Occipital lobe (tissue), 2 donors: Measurements from ENCODE around the gene CDCA8. TPM values are rescaled to one million over a fixed set of nuclear protein-coding genes. Genes with fewer than 3 reads are reported as not detected.

ENCODE experiments used
- DNase-seq: peaks from one replicate; lab custom pipeline; 2025; lab: John Stamatoyannopoulos, UW
- total RNA-seq: library from RNA; depleted of rRNA; stranded (reverse); fragments of >200 nt; gene quantifications from one replicate; pipeline ENCODE4 v1.2.3, GENCODE V29; 2014

Gene CDCA8
- 0.31 TPM for total RNA-seq

DNA sequence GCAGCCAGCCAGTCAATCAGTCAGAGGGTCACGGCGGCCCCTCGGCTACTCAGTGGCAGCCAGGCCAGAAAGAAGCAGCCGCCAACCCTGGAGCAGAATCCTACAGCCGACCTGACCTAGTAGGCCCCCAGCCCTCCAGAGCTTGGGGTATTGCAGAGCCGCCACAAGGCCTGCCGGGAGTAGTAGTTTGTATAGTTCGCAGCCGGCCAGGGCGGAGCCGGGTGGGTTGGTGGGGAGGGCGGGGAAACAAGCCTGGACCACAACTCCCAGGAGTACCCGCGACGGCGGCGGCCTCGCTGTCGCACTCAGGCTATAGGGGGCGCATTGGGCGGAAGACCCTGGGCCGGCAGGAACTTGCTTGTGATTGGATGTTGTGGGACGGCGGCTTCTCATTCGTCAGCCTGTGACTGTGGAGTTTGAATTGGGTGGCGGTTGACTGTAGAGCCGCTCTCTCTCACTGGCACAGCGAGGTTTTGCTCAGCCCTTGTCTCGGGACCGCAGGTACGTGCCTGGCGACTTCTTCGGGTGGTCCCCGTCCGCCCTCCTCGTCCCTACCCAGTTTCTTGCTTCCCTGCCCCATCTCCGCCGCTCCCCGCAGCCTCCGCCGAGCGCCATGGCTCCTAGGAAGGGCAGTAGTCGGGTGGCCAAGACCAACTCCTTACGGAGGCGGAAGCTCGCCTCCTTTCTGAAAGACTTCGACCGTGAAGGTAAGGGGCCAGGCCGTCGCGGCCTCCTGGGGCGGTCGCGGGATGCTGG is at the start of gene CDCA8:
TSS of gene CDCA8 (plus strand) at position 439 of the 756 bp plus-strand sequence. CDS start at position 614, 175 bp downstream.
- DNase-seq = peak; percentile 99

DNA sequence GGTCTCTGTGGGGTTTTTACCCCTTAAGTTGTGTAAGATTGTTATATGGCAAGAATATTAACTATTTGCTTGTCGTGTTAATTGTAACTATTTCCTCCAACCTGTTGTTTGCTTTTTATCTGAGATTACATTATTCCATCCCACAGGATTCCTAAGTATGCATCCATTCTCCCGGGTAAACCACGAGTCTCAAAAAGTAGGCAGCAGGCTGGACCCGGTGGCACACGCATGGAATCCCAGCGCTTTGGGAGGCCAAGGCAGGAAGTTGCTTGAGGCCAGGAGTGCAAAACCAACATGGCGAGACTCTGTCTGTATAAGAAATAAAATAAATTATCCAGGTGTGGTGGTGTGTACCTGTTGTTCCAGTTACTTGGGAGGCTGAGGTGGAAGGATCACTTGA is 45.0 kb upstream of the CDCA8 start:
- no peak for DNase-seq

DNA sequence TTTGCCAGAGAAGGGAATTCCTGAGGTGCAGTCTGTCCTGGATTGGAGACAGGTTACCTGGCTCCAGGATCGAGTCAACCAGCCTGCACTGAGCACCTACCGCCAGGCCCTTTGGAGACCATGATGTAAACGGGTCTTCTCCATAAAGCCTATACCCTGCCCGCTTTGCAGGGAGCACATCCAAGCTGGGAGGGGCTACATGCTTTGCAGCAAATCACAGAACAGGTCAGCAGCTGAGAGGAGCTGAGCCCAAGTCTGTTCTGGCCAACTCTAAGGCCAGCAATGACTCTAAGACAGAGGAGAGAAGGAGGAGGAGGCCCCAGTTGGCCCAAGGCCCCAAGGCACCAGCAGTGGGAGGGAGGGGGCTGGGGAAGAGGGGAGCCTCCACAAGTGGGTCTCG is 42.1 kb upstream of the CDCA8 start:
- no peak for DNase-seq

DNA sequence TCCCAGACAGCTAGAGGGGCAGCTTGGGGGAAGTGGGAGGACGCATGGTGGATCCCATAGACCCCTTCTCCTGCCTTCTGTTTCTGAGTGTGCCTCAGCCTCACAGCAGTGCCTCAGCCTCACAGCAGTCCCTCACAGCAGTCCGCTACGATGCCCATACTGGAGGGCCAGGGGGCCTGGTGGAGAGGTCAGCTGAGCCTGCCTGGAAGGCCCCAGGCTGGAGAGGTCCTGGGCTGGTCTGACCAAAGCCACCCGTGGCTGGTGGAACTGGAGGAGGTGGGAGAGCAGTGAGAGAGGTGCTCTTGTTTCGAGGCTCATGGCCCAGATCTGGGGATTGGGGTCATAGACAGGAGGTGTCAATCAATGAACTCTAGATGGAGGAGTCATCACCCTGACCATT is 41.6 kb upstream of the CDCA8 start:
- DNase-seq = no peak

DNA sequence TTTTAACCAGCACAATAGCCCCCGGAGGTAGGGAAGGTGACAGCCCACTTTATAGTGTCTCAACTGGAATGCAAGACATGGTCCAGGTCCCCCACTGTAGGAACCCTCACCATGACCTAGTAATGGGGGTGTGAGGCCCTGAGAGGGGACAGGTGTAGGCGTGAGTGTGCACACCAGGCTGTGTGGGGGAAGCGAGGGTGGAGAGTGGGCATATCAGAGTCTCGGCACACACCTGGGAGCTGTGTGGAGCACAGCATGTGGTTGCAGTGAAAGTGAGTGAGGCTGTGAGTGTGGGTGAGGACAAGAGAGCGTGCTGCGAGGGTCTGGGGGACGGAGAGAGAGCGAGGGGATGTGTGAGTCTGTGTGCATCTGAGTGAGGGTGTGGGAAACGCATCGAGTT is 40.5 kb upstream of the CDCA8 start:
- DNase-seq = no peak

DNA sequence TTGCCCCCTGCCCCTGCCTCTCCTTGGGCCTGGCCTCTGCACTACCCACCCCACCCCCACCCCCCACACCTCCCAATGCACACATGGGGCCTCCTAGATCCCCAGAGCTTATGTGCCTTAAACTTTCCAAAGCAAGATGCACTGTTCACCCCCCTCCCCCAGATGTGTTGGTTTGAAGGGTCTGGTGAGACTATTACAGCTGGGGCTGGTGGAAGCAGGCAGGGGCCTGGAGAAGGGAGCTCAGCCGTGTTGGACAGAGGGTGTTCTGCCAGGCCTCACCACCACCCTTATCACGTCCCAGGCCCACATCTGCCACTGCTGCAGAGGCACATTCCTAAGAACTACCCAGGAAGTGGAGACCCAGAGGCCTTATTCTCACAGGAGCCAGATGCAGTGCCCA is 39.3 kb upstream of the CDCA8 start:
- no peak for DNase-seq

DNA sequence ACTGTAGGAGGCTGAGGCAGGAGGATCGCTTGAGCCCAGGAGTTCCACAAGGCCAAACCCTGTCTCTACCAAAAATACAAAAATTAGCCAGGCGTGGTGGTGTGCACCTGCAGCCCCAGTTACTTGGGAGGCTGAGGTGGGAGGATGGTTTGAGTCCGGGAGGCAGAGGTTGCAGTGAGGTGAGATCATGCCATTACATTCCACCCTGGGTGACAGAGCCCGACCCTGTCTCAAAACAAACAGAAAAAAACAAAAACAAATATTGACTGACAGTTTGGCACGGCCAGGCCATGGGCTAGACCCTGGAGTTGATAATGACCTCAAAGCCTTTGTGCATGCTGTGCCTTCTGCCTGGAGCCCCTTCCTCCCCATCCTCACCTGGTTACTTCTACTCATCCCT is 38.4 kb upstream of the CDCA8 start:
- no peak for DNase-seq

DNA sequence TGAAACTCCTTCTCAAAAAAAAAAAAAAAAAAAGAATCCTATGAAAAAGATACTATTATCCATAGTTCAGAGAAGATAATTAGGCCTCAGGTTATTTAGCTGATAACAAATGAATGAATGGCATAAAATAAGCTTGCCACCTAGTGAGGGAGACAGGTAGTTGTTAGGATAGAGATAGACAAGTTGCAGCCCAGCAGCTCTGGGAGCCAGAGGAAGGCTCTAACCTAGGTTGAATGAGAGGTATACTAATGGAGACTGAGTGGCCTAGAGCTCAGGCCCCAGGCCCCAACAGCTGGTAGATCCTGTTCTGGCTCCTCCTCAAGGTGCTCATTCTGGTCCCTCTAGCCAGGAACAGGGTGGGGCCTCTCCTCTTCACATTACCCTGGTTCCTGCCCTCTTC is 37.0 kb upstream of the CDCA8 start:
- DNase-seq = no peak

DNA sequence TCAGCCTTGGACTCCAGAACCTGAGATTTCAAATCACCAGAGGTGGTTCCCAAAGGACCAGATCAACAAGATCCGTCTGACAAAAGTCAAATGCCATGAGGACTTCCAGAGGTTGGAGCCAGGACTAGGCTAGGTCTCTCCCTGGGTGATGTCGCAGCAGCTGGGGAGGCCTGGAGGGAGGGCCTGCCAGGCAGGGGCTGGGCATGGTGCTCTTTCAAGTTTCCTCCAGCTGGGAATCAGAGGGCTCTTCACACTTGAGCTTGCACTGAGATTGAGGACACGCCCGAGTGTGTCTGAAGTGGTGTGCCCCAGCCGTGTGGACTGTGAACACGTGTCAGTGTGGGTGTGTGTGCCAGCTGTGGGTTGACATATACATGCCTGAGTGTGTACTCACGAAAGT is 36.3 kb upstream of the CDCA8 start:
- no peak for DNase-seq

DNA sequence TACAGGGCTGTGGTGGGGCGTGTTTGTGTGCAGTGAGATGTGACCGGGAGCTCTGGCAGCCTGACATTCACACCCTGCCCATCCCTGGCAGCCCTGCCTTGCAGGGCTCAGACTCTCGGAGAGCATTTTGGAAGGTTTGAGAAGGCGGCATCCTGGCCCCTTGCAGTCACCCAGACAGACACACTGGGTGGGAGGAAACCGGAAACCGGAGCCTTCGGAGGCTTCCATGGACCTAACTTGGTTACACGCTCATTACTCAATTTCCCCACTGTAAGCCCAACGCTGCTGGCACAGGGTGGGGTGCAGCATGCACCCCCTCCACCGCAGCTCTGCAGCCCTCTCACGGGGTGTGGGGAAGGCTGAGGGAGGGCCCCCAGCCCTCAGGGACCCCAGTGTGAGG is 35.4 kb upstream of the CDCA8 start:
- DNase-seq = no peak

DNA sequence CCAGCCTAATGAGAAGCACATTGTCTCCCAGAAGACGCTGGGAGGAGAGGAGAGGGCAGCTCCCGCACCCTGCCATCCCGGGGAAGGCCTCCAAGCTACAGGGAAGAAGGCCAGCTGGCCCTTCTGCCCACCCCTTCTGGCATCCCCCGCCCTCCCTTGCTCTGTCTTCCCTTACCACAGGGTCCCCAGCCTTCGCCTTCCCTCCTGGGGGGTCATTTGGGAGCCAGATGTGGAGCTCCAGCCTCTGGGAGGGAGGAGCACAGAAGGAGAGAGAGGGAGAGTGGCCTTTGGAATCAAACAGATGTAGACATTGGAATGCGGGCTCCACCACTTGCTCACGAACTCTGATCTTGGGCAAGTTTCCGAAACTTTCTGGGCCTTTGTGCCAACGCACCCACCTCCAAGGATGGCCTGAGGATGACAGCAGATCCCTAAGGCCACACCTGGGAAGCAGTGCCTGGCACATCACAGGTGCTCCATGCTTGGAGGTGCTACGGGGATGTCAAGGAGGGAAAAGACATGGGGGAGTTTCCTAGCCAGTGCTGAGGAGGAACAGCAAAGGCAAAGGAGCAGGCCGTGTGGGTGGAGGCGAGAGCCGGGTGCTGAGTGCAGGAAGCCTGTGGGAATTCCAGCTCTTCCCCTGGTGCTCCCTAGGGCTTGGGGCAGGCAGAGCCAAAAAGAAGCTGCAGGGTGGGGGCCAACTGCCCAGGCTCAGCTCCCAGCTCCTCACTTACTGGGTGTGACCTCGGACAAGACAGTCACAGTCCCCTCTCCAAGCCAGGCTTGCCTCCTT is 34.5 kb upstream of the CDCA8 start:
- DNase-seq = no peak

DNA sequence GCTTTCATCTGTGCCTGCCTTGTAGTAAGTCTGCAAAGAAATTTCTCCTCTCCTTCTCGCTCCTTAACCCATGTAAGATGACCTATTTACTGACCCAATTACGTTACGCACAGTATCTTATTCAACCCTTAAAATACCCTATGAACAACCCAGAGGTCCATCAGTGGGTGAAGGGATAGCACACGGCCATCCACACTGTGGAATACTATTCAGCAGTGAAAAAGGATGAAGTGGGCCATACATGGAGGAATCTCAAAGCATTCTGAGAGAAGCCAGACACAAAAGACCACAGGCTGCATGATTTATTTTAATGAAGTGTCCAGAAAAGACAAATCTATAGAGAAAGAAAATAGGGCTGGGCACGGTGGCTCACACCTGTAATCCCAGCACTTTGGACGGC is 33.8 kb upstream of the CDCA8 start:
- DNase-seq = no peak

DNA sequence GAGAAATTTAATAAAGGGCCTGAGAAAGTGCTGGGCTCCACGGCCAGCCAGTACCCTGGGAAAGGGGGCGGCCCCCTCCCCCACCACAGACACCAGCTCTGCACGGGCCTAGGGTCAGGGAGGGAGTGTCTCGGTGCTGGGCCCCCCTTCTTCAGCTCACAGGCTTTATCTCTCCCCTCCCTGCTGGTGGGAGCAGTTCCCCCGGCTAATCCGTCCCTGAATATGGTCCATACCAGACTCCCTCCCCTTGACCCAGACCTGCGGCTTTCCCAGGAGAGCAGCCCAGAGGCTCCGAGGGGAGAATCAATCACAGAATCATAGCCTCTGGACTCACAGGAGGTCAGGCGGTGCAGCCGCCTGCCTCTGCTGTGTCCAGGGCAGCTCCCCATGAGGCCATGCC is 31.7 kb upstream of the CDCA8 start:
- no peak for DNase-seq

DNA sequence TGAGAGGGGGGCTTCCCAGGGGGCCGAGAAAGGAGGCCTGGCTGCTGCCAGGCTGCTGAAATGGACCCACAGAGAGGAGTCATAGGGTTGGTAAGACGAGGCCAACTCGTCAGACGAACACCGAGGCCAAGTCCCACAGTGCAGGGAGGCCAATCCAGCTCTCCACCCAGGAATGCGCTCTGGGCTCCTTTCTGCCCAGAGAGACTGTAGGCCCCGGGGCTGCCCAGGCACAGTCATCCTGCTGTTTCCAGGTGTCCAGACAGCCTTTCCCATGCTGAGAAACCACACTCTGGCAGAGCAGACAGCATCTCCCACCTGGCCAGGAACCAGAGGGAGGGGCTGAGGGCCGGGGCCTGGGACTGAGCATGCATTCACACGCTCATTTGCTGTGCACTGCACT is 30.9 kb upstream of the CDCA8 start:
- DNase-seq = no peak

DNA sequence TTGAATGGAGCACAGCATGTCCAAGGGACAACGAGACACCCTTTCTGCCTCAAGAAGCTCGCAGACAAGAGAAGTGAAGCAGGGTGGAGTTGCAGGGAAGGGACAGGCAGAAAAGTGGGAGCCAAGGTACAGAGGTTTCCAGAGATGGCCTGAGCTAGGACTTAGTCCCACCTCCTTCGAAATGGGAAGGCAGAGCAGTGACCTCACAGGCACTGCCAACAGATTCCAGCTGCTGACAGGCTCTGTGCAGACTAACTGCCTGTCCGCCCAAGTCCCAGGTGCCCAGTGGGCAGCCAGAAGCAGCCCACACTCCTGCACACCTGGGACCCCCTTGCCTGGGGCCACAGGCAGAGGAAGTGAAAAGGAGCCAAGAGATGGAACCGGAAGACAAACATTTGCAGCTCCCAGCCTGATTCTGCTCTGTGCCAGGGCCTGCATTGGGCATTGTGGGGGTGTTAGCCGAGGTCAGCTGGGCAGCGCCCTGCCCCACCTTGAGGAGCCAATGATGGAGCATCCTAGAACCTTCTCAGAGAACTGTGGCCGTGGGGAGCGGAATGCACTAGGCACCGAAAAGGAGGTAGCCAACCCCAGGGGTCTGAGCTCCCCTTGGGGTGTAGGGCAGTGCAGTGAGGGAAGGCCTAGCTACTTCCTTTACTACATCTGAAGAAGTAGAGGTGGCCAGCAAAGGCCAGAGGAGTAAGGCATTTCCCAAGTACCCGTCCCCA is 30.1 kb upstream of the CDCA8 start:
- no peak for DNase-seq

DNA sequence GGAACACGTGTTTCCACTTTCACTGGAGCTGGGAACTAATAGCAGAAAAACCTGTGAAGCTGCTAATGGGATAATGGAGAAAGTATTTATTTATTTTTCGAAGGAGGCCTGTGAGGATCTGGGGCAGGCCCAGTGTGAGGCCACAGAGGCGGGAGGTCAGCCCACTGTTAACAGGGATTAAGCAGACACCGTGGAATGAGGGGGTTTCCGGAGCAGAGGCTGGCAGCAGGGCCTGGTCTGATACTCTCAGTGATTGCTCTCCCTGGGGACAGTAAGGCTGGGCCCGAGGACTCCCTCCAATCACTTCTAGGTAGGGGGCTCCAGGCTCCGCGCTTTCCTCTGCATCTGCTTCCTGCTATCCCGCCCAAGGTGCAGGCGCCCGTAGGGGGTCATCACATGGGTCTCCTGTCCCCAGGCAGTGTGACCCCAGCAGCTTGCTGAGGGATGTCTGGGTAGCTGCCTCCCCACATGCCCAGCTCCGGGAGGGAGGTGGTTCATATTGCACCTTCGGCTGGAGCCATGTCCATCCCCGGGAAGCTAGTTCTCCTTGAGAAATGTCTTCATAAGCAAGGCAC is 28.8 kb upstream of the CDCA8 start:
- DNase-seq = no peak

DNA sequence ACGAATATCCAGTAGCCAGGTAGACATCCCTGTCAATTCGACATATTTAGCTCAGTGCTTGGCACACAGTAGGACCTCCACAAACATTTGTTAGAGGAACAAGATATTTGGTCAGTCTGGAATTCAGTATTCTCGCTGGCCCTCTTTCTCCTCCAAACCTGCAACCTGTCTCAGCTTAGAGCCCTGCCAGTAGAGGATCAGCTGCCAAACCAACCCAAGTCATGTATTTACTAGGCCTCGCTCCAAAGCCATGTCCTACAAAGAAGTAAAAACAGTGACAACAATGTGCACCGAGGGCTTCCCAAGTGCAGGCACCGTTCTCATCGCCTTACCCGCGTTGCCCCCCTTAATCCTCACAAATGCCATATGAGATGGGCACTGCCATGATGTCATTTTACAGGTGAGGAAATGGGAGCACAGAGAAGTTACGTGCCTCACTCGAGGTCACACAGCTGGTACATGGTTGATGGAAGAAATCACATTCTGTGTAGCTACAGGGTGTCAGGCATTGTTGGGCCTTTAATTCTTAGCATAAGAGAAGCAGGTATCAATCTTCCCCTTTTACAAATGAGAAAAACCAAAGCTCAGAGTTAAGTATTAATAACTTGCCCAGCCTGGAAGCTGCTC is 26.0 kb upstream of the CDCA8 start:
- no peak for DNase-seq

DNA sequence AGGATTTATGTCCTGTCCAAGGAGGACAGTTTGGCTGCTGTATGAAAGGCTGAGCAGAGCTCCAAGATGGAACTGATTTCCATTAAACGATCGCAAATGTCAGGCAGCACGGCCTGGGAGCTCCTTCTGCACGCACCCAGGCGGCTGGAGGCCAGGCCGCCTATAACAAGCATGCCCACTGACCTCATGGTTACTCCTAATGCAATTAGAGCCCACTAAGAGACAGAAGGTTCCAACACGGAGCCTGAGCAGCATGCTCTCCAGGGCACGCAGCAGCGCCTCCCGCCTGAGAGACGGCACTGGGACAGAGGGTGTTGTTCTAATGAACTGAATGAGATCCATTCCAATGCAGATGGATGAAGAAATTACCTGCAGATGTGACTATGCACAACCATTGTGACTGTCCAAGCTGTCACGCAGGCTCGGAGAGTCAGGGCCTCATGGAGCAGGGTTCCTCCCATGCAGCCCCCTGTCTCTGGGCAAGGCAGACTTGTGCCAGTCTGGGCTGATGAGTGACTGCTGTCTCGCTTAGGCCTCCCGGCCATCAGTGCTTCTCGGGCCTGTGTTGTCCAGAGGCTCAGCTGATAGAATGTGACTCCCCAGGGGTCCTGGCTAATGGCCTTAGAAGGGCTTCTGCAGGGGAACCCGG is 25.2 kb upstream of the CDCA8 start:
- DNase-seq = no peak

DNA sequence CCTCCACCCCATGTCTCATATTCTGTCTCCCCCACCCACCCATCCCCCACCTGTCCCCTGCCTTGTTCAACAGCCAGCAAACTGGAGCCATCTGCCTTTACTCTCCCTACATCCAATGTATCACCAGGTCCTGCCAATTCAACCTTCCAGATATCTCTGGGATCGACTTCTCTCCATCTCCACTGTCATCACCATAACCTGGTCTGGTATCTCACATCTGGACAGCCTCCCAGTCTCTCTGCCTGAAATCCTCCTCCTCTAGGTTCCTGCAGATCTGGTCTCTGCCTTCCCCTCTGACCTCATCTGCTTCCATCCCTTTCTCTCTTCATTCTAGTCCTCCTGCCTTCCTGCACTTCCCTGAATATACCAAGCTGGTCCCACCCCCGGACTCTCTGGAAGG is 22.2 kb upstream of the CDCA8 start:
- DNase-seq = no peak

DNA sequence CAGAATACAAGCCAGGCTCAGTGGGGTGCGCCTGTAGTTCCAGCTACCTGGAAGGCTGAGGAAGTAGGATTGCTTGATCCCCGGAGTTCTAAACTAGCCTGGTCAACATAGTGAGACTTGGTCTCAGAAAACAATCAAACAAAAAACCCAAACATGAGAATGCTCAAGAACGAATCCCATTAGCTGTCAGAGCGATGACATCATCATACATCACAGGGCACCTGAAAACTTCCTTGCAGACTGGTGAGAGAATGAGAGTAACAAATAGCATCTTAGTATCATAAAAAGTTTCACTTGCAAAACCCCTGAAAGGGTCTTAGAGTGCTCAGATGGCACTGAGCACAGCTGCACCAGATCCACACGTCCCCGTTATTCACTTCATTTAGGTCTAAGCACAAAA is 21.1 kb upstream of the CDCA8 start:
- DNase-seq = no peak
